Fibroblast of upper back skin (primary cell): ENCODE results near the gene ECPAS.
"Not testable (repeated sequence)": the region's sequence is repeated elsewhere in the genome, so short reads cannot be mapped to it uniquely, and the experiment has no call there.

Experiments used
- DNase-seq: peaks from one replicate; pipeline ENCODE4 v3.0.0-alpha.2; 2013

Gene ECPAS

DNA sequence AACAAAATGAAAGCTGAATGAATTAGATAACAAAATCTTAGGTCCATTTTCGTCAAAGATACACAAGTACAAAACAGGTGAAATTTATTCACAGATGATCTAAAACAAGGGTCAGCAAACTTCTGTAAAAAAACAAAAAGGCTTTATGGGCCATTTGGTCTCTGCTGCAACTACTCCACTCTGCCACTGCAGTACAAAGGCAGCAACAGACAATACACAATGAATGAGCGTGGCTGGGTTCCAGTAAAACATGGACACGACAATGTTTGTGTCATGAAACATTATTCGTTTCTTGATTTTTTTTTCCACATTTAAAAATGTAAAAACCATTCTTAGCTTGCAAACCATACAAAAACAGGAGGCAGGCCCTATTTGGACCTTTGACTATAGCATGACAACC lies 71.9 kb downstream of the ECPAS start:
- DNase-seq: no peak

- DNase-seq: no peak
These were observed 72.9 kb downstream of the ECPAS start for GRCh38 chr9:111411266-111411665.

DNA sequence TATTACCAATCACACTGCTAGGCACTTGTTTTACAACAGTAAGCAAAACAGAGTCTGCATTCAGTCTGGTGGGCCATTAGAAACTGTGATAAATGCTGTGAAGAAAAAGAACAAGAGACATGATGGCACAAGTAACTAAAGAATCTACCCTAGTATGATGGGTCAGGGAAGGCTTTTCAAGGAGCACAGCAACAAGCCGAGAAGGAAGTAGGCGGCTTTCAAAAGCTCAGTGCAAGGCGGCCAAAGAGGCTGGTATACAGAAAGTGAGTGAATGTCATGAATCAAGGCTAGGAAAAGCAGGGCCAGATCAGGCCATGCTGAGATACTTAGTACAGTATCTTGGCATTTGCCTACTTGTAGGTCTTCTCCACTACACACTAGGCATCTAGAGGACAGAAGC lies 76.4 kb downstream of the ECPAS start:
- no peak for DNase-seq

DNA sequence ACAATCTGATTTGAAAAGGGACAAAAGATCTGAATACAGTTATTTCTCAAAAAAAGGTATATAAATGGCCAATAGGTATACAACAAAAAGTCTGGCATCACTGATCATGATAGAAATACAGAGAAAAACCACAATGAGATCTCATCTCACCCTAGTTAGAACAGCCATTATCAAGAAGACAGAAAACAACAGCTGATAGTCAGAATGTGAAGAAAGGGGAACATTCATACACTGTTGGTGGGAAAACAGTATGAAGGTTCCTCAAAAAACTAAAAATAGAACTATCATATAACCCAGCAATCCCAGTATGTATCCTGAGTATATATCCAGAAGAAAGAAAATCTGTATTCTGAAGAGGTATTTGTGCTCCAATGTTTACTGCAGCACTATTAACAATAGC lies 78.5 kb downstream of the ECPAS start:
- DNase-seq: no peak

GRCh38 chr9:111401486-111401885 lies 82.7 kb downstream of the ECPAS start:
- DNase-seq: not testable (repeated sequence)

GRCh38 chr9:111400564-111400898 lies 83.7 kb downstream of the ECPAS start:
- DNase-seq: no peak

DNA sequence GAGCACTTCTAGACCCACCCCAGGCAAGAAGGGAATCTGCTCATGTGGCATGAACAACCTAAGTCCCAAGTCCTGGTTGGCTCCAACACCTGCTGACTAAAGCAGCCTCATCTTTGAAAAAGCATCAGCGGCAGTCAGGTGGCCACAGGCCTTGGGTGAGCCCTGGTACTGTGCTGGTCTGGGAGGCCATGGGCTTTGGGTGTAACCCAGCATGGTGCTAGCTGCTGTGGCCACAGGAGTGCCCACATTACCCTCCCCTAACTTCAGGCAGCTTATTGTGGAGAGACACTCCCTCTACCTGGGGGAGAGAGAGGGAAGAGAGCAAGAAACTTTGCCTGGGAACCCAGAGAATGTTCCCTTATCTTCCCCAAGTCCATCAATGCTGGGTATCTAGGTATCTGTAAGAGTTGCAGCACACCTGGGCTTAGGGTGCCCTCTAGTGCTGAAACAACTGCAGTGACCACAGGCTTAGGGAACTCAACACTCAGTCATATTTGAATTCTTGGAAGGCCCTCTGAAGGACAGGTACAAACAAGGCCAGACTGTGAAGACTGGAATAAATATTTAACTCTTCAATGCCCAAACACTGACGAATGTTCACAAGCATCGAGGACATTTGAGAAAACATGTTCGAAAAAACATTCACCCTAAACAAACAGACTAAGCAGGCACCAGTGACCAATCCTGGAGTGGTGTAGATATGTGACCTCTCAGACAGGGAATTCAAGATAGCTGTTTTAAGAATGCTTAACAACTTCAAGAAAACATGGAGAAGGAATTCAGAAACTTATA lies 84.2 kb downstream of the ECPAS start:
- DNase-seq: peak; percentile 9

DNA sequence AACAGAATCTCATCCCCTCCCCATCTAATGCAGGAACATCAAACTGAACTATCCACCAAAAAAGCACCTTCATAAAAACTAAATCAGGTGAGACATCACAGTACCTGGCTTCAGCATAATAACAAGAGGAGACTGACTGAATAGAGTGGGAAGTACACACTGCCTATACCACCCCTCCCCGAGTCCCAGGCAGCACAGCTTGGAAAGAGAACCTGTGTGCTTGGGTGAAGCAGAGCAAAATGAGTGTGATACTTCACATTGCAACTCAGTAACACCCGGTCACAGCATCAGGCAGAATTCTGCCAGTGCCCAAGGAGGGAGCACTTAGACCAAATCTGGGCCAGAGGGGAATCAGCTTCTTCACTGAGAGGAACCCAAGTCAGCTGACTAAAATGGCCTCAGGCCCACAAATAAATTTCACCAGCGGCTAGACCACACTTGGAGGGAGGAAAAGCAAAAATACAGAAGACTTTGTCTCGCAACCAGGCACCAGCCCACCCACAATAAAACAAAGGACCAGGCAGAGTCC lies 84.9 kb downstream of the ECPAS start:
- no peak for DNase-seq

DNA sequence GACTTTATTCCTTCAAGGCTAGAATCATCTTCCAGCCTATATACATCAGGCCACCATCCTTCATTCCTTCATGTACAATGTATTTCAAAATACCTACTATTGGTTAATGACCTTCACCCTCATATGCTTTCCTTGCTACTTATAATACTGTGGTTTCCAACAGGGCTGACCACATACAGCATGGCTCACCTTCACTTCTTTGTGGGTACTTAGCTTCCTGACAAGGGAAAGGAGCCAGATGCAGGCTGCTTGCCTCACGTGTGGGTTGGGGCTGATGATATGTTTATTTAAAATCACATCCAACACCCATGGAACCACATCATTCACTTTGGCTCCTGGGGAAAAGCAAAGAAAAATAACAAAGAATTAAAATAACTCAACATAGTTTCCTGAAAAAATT lies 90.2 kb downstream of the ECPAS start:
- DNase-seq: no peak

DNA sequence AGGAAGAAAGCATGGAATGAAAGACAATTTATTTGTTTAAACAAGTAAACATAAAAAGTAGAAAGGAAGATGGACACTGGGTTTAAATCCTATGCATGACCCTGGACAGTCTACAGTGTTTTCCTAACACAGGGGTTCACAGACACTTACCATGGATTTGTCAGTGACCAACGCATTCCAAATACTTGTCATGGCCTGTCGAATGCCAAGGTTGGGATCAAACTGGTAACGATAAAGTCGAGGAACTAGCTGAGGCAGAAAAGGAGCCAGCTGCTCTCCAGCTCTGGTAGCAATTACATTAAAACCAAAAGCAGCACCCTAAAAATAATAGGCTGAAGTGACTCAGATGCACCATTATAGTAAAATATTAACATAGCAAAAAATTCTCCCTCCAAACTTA lies 94.8 kb downstream of the ECPAS start:
- no peak for DNase-seq

DNA sequence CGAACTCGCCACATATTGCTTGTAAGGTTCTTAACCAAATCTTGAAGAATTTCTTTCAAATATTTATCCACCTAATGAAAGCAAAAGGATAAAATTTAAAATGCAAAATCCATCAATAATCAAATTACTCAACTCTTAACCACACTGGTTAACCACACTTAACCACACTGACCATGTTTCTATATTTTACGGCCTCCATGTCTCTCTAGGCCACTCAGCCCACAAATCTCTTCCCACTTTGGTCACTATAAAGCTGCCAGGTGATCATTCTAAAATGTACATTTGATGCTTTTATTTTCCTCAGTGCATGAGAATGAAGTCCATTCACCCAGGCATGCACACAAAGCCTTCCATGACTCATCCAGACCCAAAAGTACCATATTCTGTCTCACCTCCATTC lies 97.8 kb downstream of the ECPAS start:
- peak; percentile 18 for DNase-seq

- no peak for DNase-seq
These were observed 103.2 kb downstream of the ECPAS start for GRCh38 chr9:111381006-111381405.

DNA sequence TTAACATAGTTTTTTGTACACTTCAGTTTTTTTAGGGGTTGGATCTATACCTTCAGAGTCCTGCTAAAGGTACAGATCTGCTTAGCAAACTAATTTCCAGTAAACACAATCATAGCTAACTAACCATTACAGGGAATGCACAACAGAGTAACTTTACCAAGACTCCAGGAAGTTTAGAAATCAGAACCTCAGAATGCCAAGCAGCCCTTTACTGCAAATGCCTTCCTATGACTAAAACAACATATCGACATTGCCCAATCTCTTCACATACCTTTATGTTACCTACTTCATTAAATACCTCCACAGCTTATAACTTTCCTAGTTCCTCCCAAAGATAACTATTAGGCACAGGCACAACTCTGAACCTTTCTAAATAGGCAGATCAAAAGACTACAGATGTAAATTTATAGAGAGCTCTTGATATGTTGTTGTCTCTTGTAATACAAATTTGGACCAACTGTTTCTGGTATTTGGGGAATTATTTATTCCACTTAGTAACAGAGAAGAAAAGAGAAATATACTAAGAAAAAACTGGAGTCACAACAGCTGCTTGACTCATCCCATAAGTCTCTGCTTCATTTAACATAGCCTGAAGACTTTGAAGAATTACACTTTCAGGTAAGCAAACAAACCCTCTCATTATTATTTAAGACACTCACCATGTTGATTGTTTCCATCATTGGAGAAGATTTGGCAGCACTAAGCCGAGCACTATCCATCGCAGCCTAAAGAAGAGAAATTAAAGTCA lies 108.2 kb downstream of the ECPAS start:
- no peak for DNase-seq

DNA sequence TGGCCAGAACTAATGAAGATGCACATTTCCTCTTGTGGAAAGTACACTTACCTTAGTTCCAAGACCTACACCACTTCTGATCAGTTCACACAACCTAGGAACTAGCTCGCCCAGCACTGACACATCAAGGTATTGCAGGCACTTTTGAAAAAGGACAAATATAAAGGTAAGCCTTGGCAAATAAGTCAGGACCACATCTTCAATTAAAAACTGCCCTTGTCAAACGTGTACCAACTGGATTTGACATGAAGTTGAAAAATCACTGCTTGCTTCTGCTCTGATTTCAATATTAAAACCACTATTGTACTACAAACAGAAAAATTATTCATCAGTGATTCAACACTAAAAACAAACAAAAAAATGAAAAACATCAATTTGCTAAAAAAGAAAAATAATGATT lies 109.1 kb downstream of the ECPAS start:
- no peak for DNase-seq

- DNase-seq: no peak
These were observed 111.9 kb downstream of the ECPAS start for GRCh38 chr9:111372297-111372696.

DNA sequence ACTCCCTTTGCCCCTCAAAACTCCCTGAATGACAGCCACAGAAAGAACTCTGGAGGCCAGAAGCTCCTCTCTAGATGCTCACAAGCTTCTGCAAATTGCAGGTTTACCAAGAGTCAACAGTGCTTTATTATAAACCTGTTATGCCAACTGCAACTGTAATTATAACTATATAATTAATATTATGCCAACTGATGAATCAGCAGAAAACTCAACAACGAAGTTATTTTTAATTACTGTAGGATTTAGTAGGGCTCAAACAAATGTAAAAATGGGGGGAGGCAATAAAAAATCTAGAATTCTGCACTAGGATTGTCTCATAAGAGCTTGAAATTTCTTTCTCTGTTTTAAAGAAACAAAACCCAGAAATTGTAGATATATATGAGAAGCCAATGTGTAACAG lies 117.2 kb downstream of the ECPAS start:
- DNase-seq: no peak

DNA sequence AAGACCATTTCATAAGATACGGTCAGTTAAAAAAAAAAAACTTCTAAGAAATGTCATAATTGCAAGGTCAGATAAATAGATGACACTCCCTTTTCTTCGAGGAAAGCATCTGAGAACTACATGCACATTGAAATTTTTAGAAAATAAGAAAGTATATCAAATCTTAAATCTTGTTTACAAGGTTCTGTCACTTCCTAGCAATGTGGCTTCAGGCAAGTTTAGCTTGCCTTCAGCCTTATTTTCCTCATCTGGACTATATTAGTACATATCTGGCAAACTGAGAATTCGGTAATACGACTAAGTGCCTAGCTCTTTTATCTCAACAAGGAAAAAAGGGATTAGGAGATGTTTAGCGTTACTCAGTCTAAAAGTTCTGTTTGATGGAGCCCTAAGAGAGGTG lies 121.7 kb downstream of the ECPAS start:
- no peak for DNase-seq

DNA sequence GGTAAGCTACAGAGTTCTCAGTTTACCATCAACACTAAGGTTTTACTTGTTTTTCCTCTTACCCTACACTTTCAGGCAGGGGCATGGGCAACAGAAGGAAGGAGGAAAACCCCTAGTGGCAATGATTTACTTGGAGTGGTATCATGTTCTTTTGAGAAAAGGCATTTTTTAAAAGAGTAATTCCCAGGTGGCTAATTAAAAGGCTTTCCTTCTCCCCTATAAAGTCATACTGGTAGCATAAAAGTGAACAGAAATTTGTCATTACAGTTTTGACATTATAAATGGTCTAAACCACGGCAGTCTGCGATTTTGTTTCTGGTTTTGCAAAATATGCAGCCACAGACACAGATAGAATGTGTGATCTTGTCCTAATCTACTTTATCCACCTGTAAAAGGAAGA lies 123.3 kb downstream of the ECPAS start:
- DNase-seq: no peak

DNA sequence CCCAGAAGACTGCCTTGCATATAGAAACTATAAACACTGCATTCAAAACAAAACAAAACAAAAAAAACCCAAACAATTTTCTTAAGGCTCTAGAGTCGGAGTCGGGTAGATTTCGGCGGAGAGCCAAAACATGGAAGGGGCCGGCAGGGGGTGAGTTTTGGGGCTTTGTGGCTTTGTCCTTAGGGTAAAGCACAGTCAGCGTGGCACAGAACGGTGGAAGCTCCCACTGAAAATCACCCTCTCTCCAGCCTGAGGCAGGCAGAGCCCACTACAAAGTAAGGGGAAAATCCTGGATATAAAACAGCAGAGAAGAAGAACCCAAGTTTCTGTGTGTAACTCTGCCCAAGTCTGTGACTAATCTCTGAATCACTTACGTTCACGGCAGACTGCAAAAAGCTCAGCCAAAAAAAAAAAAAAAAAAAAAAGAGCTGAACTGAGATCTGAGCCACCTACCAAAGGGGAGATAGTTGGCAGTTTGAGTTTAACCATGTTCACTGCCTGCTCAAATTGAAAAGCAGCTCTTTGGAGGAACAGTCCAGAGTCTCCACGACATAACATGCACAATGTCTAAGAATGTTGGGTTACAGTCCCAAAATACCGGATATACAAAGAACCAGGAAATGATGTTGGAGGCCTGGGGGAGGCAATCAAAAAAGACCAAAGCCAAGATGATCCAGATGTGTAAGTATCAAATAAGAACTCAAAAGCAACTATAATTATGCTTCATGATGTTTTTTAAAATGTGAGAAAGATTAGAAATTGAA lies 127.5 kb downstream of the ECPAS start:
- peak; percentile 90 for DNase-seq

DNA sequence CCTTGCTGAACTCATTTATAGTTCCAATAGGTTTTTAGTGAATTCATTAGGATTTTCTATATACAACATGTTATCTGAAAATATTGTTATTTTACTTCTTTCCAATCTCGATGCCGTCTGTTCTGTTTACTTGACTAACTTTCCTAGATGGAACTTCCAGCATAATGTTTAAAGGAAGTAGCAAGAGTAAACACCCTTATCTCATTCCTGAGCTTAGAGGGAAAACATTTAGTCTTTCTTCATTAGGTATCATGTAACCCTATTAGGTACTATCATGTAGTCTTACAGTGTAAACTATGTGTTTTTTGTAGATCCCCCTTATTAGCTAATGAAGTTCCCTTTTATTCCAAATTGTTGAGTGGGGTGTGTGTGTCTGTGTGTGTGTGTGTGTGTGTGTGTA lies 131.6 kb downstream of the ECPAS start:
- DNase-seq: no peak

DNA sequence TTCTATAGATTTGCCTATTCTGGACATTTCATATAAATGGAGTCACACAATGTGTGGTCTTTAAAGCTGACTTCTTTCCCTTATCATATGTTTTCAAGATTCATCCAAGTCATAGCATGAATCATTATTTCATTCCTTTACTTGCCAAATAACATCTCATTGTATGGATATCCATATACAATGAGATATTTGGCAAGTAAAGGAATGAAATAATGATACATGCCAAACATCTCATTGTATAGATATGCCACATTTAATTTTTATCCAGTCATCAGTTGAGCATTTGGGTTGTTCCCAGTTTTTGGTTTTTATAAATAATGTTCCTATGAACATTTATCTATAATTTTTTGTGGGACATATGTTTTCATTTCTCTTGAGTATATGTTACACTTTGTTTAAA lies 133.6 kb downstream of the ECPAS start:
- peak; percentile 71 for DNase-seq

- no peak for DNase-seq
These were observed 134.4 kb downstream of the ECPAS start for GRCh38 chr9:111349766-111350165.

- peak; percentile 33 for DNase-seq
These were observed 135.3 kb downstream of the ECPAS start for GRCh38 chr9:111348821-111349271.
